ENCODE results near the gene SPSB2.

DNA sequence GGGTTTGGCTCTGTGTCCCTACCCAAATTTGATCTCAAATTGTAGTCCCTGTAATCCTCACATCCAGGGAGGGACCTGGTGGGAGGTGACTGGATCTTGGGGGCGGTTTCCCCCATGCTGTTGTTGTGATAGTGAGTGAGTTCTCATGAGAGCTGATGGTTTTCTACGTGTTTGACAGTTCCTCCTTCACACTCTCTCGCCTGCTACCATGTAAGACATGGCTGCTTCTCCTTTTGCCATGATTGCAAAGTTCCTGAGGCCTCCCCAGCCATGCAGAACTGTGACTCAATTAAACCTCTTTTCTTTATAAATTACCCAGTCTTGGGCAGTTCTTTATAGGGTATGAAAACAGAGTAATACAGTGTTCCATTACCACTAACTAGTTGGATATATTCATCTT, 21.2 kb upstream of the SPSB2 start:
- TF ChIP-seq GATA2 (IDR thresholded peaks at IDR 0.05; ENCODE audit: low read depth, low read length), result no peak
- no peak for TF ChIP-seq GATA3 (IDR thresholded peaks at IDR 0.05; ENCODE audit: low read depth, low read length)
